ENCODE data around the gene CARNS1.

Gene CARNS1

DNA sequence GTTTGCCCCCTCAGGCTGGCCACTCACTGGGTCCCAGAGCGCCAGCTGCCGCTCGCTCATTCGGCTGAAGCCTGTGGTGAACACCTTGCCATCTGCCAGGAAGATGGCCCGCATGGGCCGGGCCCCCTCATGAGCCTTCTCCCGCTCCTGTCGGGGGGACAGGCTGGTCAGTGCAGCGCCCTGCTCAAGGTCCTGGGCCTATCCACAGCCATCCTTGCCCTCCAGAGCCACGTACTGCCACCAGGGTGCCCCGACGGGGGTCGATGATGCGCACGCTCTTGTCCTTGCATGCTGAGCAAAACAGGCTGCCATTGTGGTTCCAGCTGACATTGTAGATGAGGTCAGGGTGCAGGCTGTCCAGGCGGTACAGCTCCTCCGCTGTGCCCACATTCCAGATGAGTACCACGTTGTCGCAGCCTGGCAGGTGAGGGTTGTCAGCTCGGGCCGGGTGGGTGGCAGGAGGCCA lies 25.7 kb downstream of the CARNS1 start:
- no peak for DNase-seq (ENCODE audit: low read depth)

DNA sequence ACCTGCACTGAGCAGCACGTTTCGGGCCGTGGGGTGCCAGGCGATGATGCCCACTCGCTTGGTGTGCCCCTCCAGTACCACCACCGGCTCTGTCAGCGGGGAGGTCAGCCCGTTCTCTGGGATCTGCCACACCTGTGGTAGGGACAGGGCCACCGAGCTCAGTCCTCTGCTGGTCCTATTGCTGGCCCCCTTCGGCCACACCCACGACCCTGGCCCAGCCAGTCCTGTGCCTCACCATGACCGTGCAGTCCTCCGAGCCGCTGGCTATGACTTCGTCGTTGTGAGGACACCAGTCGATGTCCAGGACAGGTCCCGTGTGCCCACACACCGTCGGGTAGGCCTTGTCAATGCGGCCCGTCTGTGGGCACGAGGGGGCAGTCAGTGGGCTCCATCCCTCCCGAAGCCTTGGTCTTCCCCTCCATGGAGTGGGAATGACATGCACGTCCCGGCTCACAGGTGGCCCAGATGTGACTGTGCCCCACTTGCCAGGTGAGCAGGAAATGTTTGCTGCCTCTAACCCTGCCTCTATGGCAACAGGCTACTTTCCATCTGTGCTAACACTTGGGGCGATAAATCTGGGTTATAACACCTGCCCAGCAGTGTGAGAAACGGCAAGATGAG lies 26.4 kb downstream of the CARNS1 start:
- no peak for DNase-seq (ENCODE audit: low read depth)

DNA sequence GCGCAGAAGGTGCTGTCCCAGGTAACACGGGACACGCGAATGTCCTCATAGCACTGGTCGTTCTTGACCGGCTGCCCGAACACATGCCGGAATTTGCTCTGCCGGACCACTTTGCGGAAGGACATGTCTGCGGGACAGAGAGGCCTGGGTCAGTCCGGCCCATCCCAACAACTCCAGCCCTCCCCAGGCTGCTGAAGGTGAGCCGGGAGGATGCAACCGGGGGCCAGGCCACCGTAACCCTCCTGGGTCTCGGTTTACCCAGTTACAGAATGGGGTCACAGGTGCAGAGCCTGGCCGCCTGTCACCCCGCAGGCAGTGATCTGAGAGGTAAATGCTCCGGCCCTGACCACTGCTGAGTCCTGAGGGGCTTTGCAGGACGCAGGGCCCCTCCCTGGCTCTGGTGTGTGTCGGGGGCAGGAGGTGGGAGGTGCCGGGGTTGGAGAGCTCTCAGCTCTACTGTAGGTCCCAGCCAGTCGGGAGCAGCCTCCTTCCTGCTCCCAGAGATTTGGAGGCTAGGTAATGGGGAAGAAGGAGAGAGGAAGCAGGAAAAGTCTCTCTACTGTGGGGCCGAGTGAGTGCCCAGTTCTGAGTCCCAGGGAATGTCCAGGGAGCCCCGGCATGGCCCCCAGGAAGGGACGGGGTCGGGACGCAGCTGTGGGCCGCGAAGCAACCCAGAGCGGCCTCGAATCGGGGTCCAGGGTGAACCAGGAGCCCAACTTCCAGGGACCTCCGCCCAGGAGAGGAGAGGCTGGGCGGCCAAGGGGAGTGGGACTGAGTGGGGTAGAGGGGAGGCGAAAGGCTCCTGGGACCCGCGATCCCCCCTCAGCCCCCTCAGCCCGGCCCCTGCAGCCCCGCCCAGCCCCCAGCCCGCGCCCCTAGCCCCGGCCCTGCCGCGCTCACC lies 27.3 kb downstream of the CARNS1 start:
- no peak for DNase-seq (ENCODE audit: low read depth)

DNA sequence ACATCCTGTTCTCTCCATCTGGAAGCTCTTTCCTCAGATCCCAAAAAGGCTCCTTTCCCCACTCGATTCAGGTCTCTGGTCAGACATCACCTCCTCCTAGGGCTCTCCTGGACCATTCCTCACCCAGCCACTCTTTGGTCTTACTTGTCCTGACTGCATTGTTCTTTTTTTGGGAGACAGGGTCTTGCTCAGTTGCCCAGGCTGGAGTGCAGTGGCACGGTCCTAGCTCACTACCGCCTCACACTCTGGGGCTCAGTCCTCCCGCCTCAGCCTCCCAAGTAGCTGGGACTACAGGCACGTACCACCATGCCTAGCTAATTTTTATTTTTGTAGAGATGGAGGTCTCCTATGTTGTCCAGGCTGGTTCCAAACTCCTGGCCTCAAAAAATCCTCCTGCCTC lies 30.0 kb downstream of the CARNS1 start:
- no peak for DNase-seq (ENCODE audit: low read depth)

DNA sequence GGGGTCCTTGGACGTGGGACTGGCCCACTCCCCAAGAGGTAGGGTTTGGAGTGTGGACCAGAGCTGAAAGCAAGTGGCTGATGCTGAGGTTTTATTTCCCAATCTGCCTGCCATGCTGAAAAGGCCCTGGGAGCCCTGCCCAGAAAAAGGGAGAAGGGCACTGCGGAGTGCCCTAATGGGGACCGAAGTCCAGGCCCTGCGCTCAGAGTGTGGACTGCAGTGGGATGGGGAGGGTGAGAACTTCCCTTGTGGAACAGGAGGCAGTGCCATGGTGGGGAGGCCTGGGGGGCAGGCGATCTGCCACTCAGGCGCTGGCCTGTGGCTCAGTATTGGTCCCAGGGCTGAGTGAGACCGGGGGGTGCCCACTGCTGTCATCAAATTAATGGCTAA lies 32.7 kb downstream of the CARNS1 start:
- DNase-seq (ENCODE audit: low read depth), result no peak

DNA sequence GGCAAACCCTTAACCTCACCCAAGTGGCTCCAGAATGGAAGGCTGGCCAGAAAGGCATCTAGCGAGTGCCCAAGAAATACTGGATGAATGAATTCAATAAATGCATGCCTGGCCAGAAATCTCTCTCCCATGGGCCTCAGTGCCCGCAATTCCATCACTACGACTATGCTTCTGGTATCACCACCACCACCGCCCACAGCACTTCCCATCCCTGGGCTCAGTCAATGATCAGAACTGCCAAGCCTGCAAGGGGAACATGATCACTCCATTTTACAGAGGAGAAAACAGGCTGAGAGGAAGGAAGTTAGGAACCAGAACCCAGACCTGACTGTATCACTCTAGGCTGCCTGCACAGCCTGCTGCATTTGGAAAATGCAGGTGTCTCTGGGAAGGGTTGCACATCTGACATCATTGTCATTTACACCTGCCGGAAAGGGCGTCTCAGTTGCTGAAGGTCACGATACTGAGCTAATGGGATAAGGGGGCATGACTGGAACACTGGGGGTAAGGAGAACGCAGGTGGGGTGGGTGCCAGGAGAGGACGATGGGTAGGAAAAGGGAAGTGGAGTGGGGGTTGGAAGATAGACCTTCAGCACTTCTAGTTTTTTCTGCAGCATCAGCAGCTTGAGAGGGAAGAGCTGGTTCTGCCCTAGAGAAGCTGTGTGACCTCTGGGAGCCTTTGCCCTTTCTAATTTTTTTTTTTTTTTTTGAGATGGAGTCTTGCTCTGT lies 33.8 kb downstream of the CARNS1 start:
- no peak for DNase-seq (ENCODE audit: low read depth)

DNA sequence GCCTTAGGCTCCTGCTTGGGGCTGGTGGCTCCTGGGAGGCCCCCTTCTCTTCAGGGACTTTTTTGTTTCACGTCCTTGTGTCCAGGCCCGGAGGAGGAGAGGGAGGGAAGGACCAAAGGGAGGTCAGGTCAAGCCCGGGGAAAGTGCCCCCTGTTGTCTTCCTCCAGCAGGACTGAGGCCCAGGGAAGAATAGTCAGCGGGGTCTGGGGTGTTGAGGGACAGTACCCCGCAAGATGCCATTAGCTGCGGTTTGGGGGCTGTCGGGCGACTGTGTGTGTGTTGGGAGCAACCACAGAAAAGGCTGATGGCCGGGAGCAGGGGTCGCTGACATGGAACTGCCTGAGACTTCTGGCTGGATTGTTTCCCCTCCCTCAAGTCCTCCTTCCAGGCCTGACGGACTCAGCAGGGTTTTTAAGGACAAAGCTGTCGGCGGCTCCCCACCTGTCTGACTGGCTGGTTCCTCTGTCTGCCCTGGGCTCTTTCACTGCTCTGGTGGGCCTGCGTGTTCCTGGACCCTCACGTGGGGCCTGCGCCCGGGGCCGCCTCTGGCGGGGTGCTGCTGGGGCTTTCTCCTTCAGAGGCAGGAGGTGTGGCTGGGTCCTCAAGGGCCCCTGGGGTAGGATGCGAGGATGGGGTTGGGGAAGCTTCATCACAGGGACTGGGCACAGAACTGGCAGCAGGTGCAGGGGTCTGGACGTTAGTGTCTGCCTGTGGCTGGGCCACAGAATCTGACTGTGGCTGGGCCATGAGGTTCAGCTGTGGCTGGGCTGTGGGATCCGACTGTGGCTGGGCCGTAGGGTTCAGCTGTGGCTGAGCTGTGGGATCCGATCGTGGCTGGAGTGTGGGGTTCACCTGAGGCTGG lies 35.5 kb downstream of the CARNS1 start:
- no peak for DNase-seq (ENCODE audit: low read depth)

DNA sequence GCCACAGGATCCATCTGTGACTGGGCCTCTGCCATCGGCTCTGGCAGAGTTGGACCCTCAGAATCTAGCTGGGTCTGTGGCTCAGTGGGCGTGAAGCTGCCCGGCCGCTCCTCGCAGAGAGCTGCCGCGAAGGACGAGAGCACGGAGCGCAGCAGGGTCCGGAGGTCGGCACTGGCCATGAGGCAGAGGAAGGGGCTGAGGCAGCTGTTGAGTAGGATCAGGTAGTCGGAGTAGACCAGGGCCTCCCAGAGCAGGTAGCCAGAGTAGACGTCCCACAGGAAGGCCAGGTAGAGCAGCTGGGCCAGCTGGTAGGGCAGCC lies 36.1 kb downstream of the CARNS1 start:
- DNase-seq (ENCODE audit: low read depth), result no peak

DNA sequence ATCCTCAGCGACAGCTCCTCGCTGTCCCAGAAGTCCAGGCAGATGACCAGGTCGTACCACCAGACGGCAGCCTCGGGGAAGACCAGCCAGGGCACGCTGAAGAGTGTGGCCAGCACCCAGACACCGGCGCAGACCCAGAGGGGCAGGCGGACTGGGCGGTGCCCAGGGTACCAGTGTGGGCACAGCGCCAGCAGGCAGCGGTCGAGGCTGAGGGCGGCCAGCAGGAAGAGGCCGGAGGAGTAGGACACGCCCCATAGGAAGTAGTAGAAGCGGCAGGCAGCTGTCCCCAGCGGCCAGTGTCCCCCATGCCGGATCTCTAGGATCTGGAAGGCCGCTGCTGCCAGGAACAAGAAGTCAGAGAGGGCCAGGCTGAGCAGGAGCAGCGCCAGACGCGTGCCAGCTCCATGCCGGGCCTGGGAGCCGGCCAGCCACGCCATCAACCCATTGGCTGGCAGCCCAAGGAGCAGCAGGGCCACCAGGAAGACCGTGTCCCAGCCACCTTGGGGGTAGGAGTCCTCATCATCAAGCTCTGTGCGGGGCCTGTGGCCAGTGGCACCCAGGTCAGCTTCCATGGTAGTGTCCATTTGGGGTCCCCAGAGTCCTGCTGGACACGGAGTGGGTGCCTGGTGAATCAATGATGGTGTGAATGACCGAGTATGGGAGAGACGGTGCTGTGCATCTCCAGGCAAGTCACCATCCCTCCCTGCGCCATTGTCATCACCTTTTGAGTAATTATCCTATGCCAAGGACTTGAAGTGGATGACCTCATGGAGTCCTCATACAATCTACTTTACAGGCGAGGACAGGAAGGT lies 36.9 kb downstream of the CARNS1 start, which contains the start of gene GPR152:
GPR152 (minus strand) TSS at position 589 of the 812 bp plus-strand sequence; CDS start at position 584, 5 bp downstream.
- no peak for DNase-seq (ENCODE audit: low read depth)

DNA sequence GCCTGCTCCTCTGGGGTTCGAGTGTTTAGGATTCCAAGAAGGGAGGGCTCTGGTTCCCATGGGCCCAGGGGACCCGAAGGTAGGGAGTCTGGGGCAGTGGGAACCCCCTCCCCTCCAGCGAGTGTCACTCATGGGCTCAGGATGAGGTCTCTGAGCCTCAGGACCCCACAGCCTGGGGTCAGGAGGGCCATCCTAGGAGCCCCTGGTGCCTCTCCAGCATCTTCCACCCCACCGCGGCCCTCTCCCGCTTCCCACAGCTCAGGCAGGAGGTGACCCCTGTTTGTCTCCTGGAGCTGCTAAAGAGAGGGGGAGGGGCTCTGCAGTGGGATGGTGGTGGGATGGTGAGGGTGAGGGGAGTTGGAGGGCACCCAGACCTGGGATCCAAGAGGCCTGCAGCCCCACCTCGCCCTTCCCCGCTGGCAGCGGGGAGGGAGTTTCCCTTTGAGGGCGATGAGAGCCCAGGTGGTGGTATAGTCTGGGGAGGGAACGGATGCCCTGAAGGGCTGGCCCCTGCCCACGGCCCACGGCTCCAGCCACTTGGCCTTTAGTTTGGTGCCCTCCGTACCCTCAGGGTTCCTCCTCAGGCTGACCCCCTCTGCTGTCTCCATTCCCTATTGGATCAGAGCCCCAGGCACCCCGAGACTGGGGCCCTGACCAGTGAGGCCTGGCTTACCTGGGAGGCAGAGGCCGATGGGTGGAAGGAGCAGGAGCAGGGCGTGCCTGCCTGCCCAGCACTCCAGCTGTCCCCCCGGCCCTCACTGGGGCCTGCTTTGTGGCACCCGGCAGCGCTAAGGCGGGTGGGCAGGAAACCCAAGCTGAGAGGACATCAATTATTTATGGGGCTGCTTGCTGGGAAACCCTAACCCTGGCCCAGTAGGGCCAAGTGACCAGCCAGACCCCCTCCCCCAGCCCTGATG lies 38.6 kb downstream of the CARNS1 start:
- DNase-seq (ENCODE audit: low read depth), result no peak

DNA sequence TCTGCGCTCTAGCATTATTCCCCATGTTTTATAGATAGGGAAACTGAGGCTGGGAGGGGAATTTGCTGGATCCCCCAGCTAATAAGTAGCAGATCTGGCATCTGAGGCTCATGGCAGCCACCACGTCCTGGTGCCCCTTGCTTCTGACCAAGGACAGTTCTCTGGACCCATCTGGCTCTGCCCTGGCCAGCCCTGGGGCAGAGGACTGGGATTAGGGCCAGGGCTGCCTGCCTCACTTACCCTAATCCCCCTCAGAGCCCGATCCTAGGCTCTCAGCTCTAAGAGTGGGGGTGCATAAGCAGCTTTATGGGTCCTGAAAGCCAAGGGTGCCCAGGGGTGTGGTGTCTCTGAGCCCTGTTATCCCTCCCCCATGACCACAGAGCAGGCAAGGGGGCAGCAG lies 39.6 kb downstream of the CARNS1 start, which contains the start of gene CABP4:
CABP4 (plus strand) TSS at position 301 of the 400 bp plus-strand sequence; CDS start at position 371, 70 bp downstream.
- DNase-seq (ENCODE audit: low read depth), result no peak

DNA sequence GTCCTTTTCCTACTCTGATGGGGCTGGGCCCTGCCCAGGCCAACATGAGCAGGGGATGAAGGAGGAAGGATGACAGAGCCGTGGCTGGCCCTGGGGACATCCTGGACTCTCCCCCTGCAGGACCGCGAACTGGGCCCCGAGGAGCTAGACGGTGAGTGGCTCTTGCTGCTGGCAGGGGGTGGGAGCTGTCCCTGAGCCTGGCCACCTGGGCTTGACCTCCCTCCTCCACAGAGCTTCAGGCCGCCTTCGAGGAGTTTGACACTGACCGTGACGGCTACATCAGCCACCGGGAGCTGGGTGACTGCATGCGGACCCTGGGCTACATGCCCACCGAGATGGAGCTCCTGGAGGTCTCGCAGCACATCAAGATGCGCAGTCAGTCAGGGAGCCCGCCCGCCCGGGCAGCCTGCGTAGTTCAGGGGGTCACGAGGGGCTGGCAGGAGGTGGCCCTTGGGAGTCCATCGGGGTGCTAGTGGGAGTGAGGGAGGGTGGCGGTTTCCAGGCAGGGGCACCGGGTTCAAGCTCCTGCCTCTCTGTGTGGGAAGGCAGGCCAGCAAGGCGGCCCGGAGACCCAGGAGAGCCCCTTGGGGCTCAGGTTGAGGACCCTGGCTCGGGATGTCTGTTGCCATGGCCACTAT lies 40.7 kb downstream of the CARNS1 start:
- no peak for DNase-seq (ENCODE audit: low read depth)

DNA sequence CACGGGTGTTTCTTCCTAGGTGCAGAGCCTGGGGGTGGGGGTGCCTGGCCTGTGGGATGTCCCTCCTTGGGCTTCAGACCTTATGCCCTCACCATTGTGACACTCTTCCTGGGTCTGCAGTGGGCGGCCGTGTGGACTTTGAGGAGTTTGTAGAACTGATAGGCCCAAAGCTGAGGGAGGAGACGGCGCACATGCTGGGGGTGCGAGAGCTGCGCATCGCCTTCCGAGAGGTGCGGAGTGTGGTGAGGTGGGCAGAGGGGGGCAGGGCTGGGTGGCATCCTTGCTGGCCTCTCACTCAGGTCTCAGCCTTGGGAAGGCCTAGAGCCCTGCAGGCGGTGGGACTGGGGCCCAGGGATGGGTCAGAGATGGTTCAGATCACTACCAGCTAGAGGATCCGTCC lies 42.0 kb downstream of the CARNS1 start:
- DNase-seq (ENCODE audit: low read depth), result no peak

DNA sequence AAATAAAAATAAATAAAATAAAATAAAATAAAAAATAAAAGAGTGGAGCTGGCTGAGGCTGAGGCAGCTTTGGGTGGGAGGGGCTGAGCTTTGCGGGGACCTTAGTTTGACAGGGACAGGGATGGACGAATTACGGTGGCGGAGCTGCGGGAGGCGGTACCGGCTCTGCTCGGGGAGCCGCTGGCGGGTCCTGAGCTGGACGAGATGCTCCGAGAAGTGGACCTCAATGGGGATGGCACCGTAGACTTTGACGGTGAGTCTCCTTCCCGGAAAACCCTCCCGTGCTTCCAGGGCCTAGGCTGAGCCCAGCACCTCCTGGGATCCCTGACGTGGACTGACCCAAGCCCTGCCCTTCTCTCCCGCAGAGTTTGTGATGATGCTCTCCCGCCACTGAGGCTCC lies 42.8 kb downstream of the CARNS1 start:
- DNase-seq (ENCODE audit: low read depth), result no peak

DNA sequence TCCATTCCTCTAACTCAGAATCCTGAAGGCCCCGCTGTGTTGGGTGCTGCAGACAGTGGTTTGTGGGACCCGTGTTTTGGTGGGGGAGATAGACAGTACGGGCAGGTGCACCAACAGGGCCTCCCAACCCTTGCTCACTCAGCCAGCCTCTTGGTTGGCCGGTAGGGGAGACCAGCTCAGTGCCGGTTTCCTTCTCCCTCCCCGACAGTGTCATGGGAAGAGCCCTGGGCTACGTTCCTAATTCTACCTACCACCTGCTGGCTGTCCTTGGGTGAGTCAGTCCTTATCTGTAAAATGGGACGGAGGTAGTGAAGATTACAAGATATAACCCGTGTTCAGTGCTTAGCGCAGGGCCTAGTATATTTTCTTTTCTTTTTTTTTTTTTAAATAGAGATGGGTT lies 47.7 kb downstream of the CARNS1 start:
- no peak for DNase-seq (ENCODE audit: low read depth)

DNA sequence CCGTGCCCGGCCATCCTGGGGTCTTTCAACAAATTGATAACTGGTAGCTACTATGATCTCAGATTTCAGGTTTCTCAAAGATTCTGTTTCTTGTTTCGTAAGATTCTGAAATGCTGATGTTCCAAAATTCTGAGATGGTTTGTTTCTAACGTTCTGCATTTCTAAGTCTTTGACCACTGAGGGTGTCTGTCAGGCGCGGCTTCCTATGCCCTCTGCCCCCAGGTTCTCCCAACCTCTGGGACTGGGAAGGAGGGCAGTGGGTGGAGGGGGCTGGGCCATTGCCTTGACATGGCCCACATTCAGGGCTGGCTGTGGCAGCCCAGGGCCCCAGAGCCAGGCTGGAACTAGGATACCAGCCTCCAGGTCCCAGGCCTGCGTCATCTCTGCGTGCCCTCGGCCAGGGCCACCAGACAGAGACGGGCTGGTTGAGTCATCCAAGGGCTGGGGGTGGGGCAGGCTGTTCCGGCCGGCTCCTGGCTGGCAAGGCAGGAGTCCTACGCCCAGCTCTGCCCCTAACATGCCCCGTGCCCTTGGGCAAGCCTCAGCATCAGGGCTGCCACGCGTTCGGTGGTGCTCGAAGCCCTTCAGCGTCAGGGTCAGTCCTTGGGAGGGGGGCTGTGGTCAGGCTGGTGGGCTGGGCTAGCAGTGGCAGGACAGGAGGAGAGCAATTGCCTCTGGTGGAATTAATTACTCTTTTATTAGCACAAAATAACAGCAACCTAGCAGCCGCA lies 48.4 kb downstream of the CARNS1 start:
- DNase-seq (ENCODE audit: low read depth), result no peak

DNA sequence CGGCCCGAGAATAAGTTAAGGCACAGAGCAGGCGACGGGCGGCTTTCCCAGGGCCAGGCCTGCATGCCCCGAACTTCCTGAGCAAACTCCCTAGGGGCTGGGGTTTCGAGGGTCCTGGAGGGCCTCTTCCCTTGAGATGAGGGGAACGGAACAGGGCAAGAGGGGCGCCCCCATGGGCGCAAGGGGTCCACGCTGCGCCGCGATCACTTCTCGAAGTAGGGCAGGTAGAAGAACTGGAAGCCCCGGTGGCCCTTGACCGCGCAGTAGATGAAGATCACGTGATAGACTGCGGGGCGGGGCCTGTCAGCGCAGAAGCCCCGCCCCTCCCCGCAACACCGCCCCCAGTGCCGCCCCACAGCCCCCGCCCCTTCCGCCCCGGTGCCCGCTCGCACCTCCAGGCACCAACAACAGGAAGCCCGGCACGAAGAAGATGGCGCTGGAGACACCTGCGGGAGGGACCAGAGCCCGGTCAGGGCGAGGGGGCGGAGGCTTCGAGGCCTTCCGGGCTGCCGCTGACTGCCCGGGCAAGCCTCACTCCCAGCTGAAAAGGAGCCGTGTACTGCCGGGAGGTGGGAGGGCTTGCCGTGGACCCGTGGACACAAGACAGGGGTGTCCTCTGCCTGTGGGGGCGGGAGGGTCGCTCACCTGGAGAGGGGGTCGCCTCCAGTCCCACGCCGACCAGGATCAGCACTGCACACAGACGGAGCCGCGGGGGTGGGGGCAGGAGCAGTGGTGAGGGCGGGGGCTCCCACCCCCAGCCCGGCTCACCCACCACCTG lies 49.1 kb downstream of the CARNS1 start:
- peak; percentile 85 for DNase-seq (ENCODE audit: low read depth)

DNA sequence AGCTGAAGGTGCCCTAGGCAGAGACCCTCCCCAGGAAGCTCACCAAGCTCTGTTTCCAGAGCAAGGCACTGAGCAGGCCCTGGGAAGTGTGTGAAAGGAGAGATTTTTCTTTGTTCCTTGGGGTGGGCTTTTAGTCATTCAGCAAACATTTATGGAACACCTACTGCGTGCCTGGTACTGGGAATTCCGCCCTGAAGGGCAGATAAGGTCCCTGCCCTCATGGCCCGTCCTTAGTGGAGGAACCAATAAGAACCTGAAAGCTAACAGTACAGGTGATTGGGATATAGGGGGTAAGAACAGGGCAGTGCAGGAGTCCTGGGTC lies 49.7 kb downstream of the CARNS1 start:
- no peak for DNase-seq (ENCODE audit: low read depth)
